CD14-positive monocyte (primary cell): ENCODE measurements around the gene SH3TC2. TPM values are rescaled to one million over a fixed set of nuclear protein-coding genes. Genes with fewer than 3 reads are reported as not detected.

Experiments used
- DNase-seq, 3 donors: peaks; one replicate each; pipeline ENCODE4 v3.0.0-alpha.2; 2011 to 2022
- H2AFZ ChIP-seq: 2 replicates; pipeline ENCODE4 v1.6.0; 2012; ENCODE audit warnings: mild to moderate bottlenecking, low read depth, low read length, inconsistent platforms; ENCODE audit not compliant: insufficient read depth, poor library complexity, severe bottlenecking
- H3K27ac ChIP-seq, 2 donors: 1 replicate in 1 of 2; 2 replicates in 1 of 2; pipeline ENCODE4 v1.5.1; 2012 to 2013; ENCODE audit warnings: low read length in 2 of 2, control low read depth in 1 of 2, inconsistent platforms in 1 of 2, low read depth in 1 of 2, mild to moderate bottlenecking in 1 of 2
- H3K27me3 ChIP-seq, 2 donors: one replicate each; pipeline versions ENCODE4 v1.6.0 to v1.6.1; 2011 to 2013; ENCODE audit warnings: low read length in 2 of 2; ENCODE audit not compliant: control insufficient read depth in 2 of 2, insufficient read depth in 2 of 2
- H3K36me3 ChIP-seq, 2 donors: replicated peaks in 1 of 2; 1 replicate in 1 of 2; 2 replicates in 1 of 2; pipeline versions ENCODE4 v1.5.1 to v1.6.1; 2012 to 2013; ENCODE audit warnings: low read length in 2 of 2, control low read depth in 1 of 2, inconsistent platforms in 1 of 2, mild to moderate bottlenecking in 1 of 2; ENCODE audit not compliant: insufficient read depth in 2 of 2, control insufficient read depth in 1 of 2
- H3K4me1 ChIP-seq, 2 donors: 1 replicate in 1 of 2; 2 replicates in 1 of 2; pipeline versions ENCODE4 v1.5.1 to v1.6.1; 2012 to 2013; ENCODE audit warnings: low read length in 2 of 2, control low read depth in 1 of 2, inconsistent platforms in 1 of 2, mild to moderate bottlenecking in 1 of 2, moderate library complexity in 1 of 2; ENCODE audit not compliant: insufficient read depth in 2 of 2, control insufficient read depth in 1 of 2
- H3K4me2 ChIP-seq: replicated peaks from 2 replicates; pipeline ENCODE3; 2012; ENCODE audit warnings: low read length, moderate library complexity, mild to moderate bottlenecking; ENCODE audit not compliant: poor library complexity, severe bottlenecking; ENCODE audit errors: extremely low read depth
- H3K4me3 ChIP-seq, 3 experiments: fragments of 200-600 bp in 1 of 3; sonication (generic) in 1 of 3; replicated peaks in 1 of 3; 1 replicate in 2 of 3; 2 replicates in 1 of 3; pipeline ENCODE4 v1.5.1; 2011 to 2013; ENCODE audit warnings: low read length in 3 of 3, mild to moderate bottlenecking in 3 of 3, control low read depth in 2 of 3, low read depth in 2 of 3, inconsistent platforms in 1 of 3, moderate library complexity in 1 of 3
- H3K79me2 ChIP-seq: 2 replicates; pipeline ENCODE4 v1.6.0; 2012; ENCODE audit warnings: mild to moderate bottlenecking, control low read depth, inconsistent platforms, low read length, moderate library complexity; ENCODE audit not compliant: insufficient read depth
- H3K9ac ChIP-seq: 2 replicates; pipeline ENCODE4 v1.6.0; 2017; ENCODE audit warnings: low read length, mild to moderate bottlenecking; ENCODE audit not compliant: insufficient read depth, poor library complexity, severe bottlenecking
- H3K9me3 ChIP-seq, 2 donors: replicated peaks in 1 of 2; 1 replicate in 1 of 2; 2 replicates in 1 of 2; pipeline versions ENCODE4 v1.5.1 to v1.6.1; 2012 to 2013; ENCODE audit warnings: low read length in 2 of 2, control low read depth in 1 of 2; ENCODE audit not compliant: control insufficient read depth in 1 of 2, insufficient read depth in 1 of 2
- H4K20me1 ChIP-seq: 2 replicates; pipeline ENCODE4 v1.6.0; 2012; ENCODE audit warnings: mild to moderate bottlenecking, low read length, control low read depth, moderate library complexity; ENCODE audit not compliant: insufficient read depth
- H3K27ac Mint-ChIP-seq, 7 donors: one replicate each; pipeline ENCODE4 v1.8.0; 2020; ENCODE audit warnings: mild to moderate bottlenecking in 7 of 7, mixed read lengths in 7 of 7, moderate library complexity in 6 of 7, inconsistent platforms in 2 of 7
- H3K27me3 Mint-ChIP-seq, 3 donors: one replicate each; pipeline ENCODE4 v1.8.0; 2021 to 2022; ENCODE audit warnings: low read depth in 3 of 3, mild to moderate bottlenecking in 3 of 3, mixed read lengths in 3 of 3, moderate library complexity in 3 of 3, inconsistent platforms in 1 of 3
- H3K36me3 Mint-ChIP-seq, 2 donors: one replicate each; pipeline ENCODE4 v1.8.0; 2020; ENCODE audit warnings: mixed read lengths in 2 of 2, inconsistent platforms in 1 of 2, mild to moderate bottlenecking in 1 of 2
- H3K4me1 Mint-ChIP-seq: one replicate; pipeline ENCODE4 v1.8.0; 2020; ENCODE audit warnings: mild to moderate bottlenecking, mixed read lengths
- H3K4me3 Mint-ChIP-seq, 2 donors: one replicate each; pipeline ENCODE4 v1.8.0; 2020; ENCODE audit warnings: mild to moderate bottlenecking in 2 of 2, mixed read lengths in 2 of 2, moderate library complexity in 1 of 2
- H3K9me3 Mint-ChIP-seq, 7 donors: one replicate each; pipeline ENCODE4 v1.8.0; 2020 to 2022; ENCODE audit warnings: mixed read lengths in 7 of 7, mild to moderate bottlenecking in 6 of 7, moderate library complexity in 6 of 7, inconsistent platforms in 2 of 7
- WGBS: methylation state at CpG from one replicate; pipeline ENCODE4 v1.1.5; 2013; ENCODE audit warnings: missing lambda C conversion rate; ENCODE audit not compliant: insufficient coverage; 5-methylcytosine and 5-hydroxymethylcytosine counted together
- intact Hi-C, 2 donors: fragments of 100-400 bp; cut with micrococcal nuclease; formaldehyde crosslinking; loops; one replicate each; pipeline versions ENCODE4 v1.15.0 to v1.15.1; 2023
- polyA plus RNA-seq, 3 donors: library from polyadenylated mRNA; depleted of rRNA in 1 of 3; unstranded in 2 of 3; stranded (reverse) in 1 of 3; fragments of 300-500 nt in 2 of 3; fragments of >200 nt in 1 of 3; fragmentation: Illumina TruSeq in 2 of 3; gene quantifications; 1 replicate in 2 of 3; 2 replicates in 1 of 3; pipeline ENCODE4 v1.2.3, GENCODE V29; 2012 to 2021
- TF ChIP-seq, protein P1 (sequence below): fragments of 200-600 bp; IDR thresholded peaks from one replicate; pipeline ENCODE4 v1.8.0; 2022; ENCODE audit warnings: antibody characterized with exemption, mild to moderate bottlenecking

The SH3TC2 gene
- polyA plus RNA-seq, 3 donors, result 0.01 to 0.30 (median 0.14) TPM

DNA sequence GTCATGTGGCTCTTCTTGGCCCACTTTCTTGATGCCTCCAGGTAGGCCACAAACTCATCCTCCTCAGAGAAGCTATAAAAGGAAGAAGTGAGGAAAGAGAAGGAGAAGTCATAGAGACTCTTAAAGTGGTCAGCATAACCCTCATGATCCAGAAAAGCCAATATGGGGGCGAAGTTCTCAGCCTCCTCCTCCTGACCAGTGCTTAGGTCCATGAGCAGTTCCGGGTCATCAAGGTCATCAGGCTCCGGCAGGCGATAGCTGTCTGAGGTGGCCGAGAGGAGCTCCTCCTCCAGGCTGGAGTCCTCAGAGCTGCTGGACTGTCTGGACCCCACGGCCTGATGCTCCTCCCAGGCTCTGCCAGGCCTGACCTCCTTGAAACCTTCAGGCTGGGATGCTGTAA is 34.7 kb downstream of the SH3TC2 start:
- no peaks in the 10 kb centered on the region for H3K36me3 Mint-ChIP-seq
- Histone ChIP-seq H3K27ac (no peak overlapping the region), H3K36me3 (no peaks in the 10 kb centered on the region), H4K20me1 (no peaks in the 10 kb centered on the region), H3K79me2 (no peaks in the 10 kb centered on the region), H2AFZ (no peak overlapping the region), H3K27me3 (no peaks in the 10 kb centered on the region), H3K4me3 (no peak overlapping the region), H3K4me2 (no peak overlapping the region), H3K9me3 (no peaks in the 10 kb centered on the region), H3K9ac (no peak overlapping the region), H3K4me1 (no peaks in the 10 kb centered on the region)
- DNase-seq, result no peak
- no peaks in the 10 kb centered on the region for H3K4me1 Mint-ChIP-seq
- TF ChIP-seq, protein P1, sequence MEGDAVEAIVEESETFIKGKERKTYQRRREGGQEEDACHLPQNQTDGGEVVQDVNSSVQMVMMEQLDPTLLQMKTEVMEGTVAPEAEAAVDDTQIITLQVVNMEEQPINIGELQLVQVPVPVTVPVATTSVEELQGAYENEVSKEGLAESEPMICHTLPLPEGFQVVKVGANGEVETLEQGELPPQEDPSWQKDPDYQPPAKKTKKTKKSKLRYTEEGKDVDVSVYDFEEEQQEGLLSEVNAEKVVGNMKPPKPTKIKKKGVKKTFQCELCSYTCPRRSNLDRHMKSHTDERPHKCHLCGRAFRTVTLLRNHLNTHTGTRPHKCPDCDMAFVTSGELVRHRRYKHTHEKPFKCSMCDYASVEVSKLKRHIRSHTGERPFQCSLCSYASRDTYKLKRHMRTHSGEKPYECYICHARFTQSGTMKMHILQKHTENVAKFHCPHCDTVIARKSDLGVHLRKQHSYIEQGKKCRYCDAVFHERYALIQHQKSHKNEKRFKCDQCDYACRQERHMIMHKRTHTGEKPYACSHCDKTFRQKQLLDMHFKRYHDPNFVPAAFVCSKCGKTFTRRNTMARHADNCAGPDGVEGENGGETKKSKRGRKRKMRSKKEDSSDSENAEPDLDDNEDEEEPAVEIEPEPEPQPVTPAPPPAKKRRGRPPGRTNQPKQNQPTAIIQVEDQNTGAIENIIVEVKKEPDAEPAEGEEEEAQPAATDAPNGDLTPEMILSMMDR, result no peak
- 85% methylated on average over 6 of the region's 6 CpGs for WGBS
- H3K9me3 Mint-ChIP-seq, result no peaks in the 10 kb centered on the region
- H3K27ac Mint-ChIP-seq, result no peak overlapping the region
- H3K27me3 Mint-ChIP-seq, result peaks cover 0 to 2% (median 0%) of the 10 kb centered on the region in 3 donors
- intact Hi-C loops, result no loop called here
- H3K4me3 Mint-ChIP-seq, result no peak overlapping the region

DNA sequence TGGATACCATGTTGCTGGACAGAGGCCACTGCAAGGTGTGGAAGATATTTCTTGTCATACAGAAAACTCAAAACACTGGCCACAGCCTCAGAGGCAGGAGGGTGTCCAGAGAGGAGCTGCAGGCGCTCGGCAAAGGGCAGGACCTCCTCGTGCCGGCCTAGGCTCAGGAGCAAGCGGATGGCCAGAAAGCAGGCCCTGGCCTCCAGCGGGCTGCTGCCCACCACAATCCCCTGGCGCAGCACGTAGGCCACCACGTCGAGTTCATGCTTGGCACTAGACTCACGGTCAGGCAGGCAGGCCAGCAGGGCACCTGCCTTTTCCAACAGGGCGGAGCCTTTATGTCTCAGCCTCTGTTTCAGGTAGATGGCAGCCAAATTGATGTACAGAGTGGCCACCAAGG is 35.2 kb downstream of the SH3TC2 start:
- H3K9ac ChIP-seq, result no peak overlapping the region
- no peaks in the 10 kb centered on the region for H3K36me3 ChIP-seq
- H3K4me3 ChIP-seq, result no peak overlapping the region
- no peak overlapping the region for H3K27ac Mint-ChIP-seq
- no peak overlapping the region for H2AFZ ChIP-seq
- no peaks in the 10 kb centered on the region for H3K9me3 Mint-ChIP-seq
- H3K4me2 ChIP-seq, result no peak overlapping the region
- intact Hi-C loops, result no loop called here
- H4K20me1 ChIP-seq, result no peaks in the 10 kb centered on the region
- TF ChIP-seq, protein P1, result no peak
- H3K4me3 Mint-ChIP-seq, result no peak overlapping the region
- no peaks in the 10 kb centered on the region for H3K79me2 ChIP-seq
- no peaks in the 10 kb centered on the region for H3K9me3 ChIP-seq
- DNase-seq, result no peak
- no peaks in the 10 kb centered on the region for H3K27me3 ChIP-seq
- no peaks in the 10 kb centered on the region for H3K36me3 Mint-ChIP-seq
- no peak overlapping the region for H3K27ac ChIP-seq
- H3K4me1 ChIP-seq, result no peaks in the 10 kb centered on the region
- no peaks in the 10 kb centered on the region for H3K4me1 Mint-ChIP-seq
- H3K27me3 Mint-ChIP-seq, result peaks cover 0 to 2% (median 0%) of the 10 kb centered on the region in 3 donors
- WGBS, result 97% methylated on average over 12 of the region's 12 CpGs
